HepG2 (cell line): ENCODE measurements around the gene RBPJ. TPM values are rescaled to one million over a fixed set of nuclear protein-coding genes. Genes with fewer than 3 reads are reported as not detected.

Experiments
- HHEX ChIP-seq: IDR thresholded peaks from 2 replicates; pipeline ENCODE4 v1.6.1; 2016; ENCODE audit warnings: control low read depth
- MAZ ChIP-seq, 2 experiments: sonication (generic) in 1 of 2; formaldehyde crosslinking in 1 of 2; IDR thresholded peaks; 2 replicates each; pipeline versions ENCODE4 v1.5.0 to v1.6.1; 2012 to 2020; ENCODE audit warnings: low read depth in 2 of 2, mild to moderate bottlenecking in 2 of 2, borderline replicate concordance in 1 of 2, improper control_type of control experiment in 1 of 2, low read length in 1 of 2, missing genetic modification reagents in 1 of 2, moderate library complexity in 1 of 2
- PRPF4 ChIP-seq: fragments of 200-400 bp; formaldehyde crosslinking; IDR thresholded peaks from 2 replicates; pipeline ENCODE4 v1.6.1; 2016; ENCODE audit warnings: low read length, low read depth; ENCODE audit not compliant: poor library complexity, severe bottlenecking
- SNAPC4 ChIP-seq: sonication (generic); formaldehyde crosslinking; IDR thresholded peaks from 2 replicates; pipeline ENCODE4 v1.4.0; 2020; ENCODE audit warnings: mild to moderate bottlenecking, missing genetic modification reagents
- ZKSCAN8 ChIP-seq: IDR thresholded peaks from 2 replicates; pipeline ENCODE4 v1.6.1; 2016; ENCODE audit warnings: borderline replicate concordance, missing genetic modification reagents, missing compliant biosample characterization
- ZMYM4 ChIP-seq: sonication (generic); formaldehyde crosslinking; IDR thresholded peaks from 2 replicates; pipeline ENCODE4 v1.8.1; 2023; ENCODE audit warnings: mild to moderate bottlenecking, missing genetic modification reagents
- ZNF496 ChIP-seq: sonication (generic); formaldehyde crosslinking; IDR thresholded peaks from 2 replicates; pipeline ENCODE4 v1.8.1; 2023; ENCODE audit warnings: mild to moderate bottlenecking, moderate library complexity, missing genetic modification reagents; ENCODE audit not compliant: insufficient replicate concordance
- polyA plus RNA-seq, 8 experiments: library from polyadenylated mRNA; depleted of rRNA in 3 of 8; stranded (reverse) in 7 of 8; unstranded in 1 of 8; fragments of >200 nt; fragmentation: Illumina TruSeq in 4 of 8; extraction: Trizol in 4 of 8; gene quantifications; 2 replicates each; pipeline versions ENCODE4 v1.2.1 to v1.2.3, GENCODE V29; 2011 to 2016; ENCODE audit warnings: low read depth in 4 of 8, missing spikeins in 1 of 8, mixed read lengths in 1 of 8; ENCODE audit not compliant: insufficient read depth in 1 of 8
- total RNA-seq, 5 experiments: library from RNA; depleted of rRNA; stranded (reverse); fragments of >200 nt; fragmentation: Illumina TruSeq; extraction: Trizol; gene quantifications; 2 replicates each; pipeline ENCODE4 v1.2.3, GENCODE V29; 2016; ENCODE audit warnings: low read depth in 1 of 5
- TF ChIP-seq, protein P1 (sequence below): sonication (generic); IDR thresholded peaks from 2 replicates; pipeline ENCODE4 v1.6.1; 2016; ENCODE audit warnings: low read depth, borderline replicate concordance
- TF ChIP-seq, protein P2 (sequence below): sonication (generic); formaldehyde crosslinking; IDR thresholded peaks from 2 replicates; pipeline ENCODE4 v1.9.0; 2021; ENCODE audit warnings: missing genetic modification reagents, mild to moderate bottlenecking, borderline replicate concordance

Gene RBPJ
- total and polyA plus RNA-seq, 2 of the 13 experiments (the other 11 are each of a cell fraction or from before 2014, with no cell fraction given): 25.9 to 33.2 TPM

GRCh38 chr4:26455571-26455970, 134.8 kb downstream of the RBPJ start (continued):
- TF ChIP-seq, protein P1, sequence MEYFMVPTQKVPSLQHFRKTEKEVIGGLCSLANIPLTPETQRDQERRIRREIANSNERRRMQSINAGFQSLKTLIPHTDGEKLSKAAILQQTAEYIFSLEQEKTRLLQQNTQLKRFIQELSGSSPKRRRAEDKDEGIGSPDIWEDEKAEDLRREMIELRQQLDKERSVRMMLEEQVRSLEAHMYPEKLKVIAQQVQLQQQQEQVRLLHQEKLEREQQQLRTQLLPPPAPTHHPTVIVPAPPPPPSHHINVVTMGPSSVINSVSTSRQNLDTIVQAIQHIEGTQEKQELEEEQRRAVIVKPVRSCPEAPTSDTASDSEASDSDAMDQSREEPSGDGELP: no peak
- TF ChIP-seq SNAPC4 (CRISPR knock-in tag) (no peak), PRPF4 (no peak), ZKSCAN8 (no peak), ZNF496 (no peak), ZMYM4 (CRISPR knock-in tag) (no peak), MAZ (IDR thresholded peaks at IDR 0.05; ENCODE audit: borderline replicate concordance, low read depth, low read length) (no peak), MAZ (CRISPR knock-in tag; IDR thresholded peaks at IDR 0.05; ENCODE audit: low read depth) (no peak), HHEX (CRISPR knock-in tag) (no peak)
- TF ChIP-seq, protein P2, sequence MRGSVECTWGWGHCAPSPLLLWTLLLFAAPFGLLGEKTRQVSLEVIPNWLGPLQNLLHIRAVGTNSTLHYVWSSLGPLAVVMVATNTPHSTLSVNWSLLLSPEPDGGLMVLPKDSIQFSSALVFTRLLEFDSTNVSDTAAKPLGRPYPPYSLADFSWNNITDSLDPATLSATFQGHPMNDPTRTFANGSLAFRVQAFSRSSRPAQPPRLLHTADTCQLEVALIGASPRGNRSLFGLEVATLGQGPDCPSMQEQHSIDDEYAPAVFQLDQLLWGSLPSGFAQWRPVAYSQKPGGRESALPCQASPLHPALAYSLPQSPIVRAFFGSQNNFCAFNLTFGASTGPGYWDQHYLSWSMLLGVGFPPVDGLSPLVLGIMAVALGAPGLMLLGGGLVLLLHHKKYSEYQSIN (CRISPR knock-in tag): no peak
